Measurements from ENCODE around the gene KLK1. TPM values are rescaled to one million over a fixed set of nuclear protein-coding genes. Genes with fewer than 3 reads are reported as not detected.

KLK1 gene
- total and polyA plus RNA-seq, 2 of the 13 experiments (the other 11 are each of a cell fraction or from before 2014, with no cell fraction given), result not detected

GRCh38 chr19:50835785-50836542, 12.4 kb upstream of the KLK1 start (continued):
- 0 out of 2 replicates have a peak, but pooled peaks have one; percentile 27 for TF ChIP-seq SRY (CRISPR knock-in tag; IDR thresholded peaks at IDR 0.05)
- TF ChIP-seq ZNF7 (CRISPR knock-in tag; IDR thresholded peaks at IDR 0.05), result no peak
- TF ChIP-seq SYNCRIP (IDR thresholded peaks at IDR 0.05; ENCODE audit: insufficient read depth, low read depth, low read length), result no peak
- no peak for TF ChIP-seq TEAD3 (CRISPR knock-in tag; optimal IDR thresholded peaks at IDR 0.05; ENCODE audit: borderline replicate concordance)
- TF ChIP-seq ZNF282 (IDR thresholded peaks at IDR 0.05; ENCODE audit: partially characterized antibody), result no peak
- peak; percentile 43; the same call in 1 of the 2 replicates for TF ChIP-seq MYC (CRISPR knock-in tag; IDR thresholded peaks at IDR 0.05; ENCODE audit: borderline replicate concordance)
- no peak for TF ChIP-seq PITX1 (CRISPR knock-in tag; IDR thresholded peaks at IDR 0.05)
- TF ChIP-seq ZNF816 (CRISPR knock-in tag; IDR thresholded peaks at IDR 0.05; ENCODE audit: borderline replicate concordance), result no peak
- TF ChIP-seq GABPB1 (CRISPR knock-in tag; IDR thresholded peaks at IDR 0.05), result peak; percentile 60
- no peak for TF ChIP-seq STAT6 (CRISPR knock-in tag; IDR thresholded peaks at IDR 0.05; ENCODE audit: borderline replicate concordance)
- no peak for TF ChIP-seq ZNF432 (CRISPR knock-in tag; IDR thresholded peaks at IDR 0.05; ENCODE audit: borderline replicate concordance)
- no peak for TF ChIP-seq TGIF2 (CRISPR knock-in tag; IDR thresholded peaks at IDR 0.05)
- no peak for TF ChIP-seq ZNF839 (CRISPR knock-in tag; IDR thresholded peaks at IDR 0.05; ENCODE audit: borderline replicate concordance)
- TF ChIP-seq, protein P1, sequence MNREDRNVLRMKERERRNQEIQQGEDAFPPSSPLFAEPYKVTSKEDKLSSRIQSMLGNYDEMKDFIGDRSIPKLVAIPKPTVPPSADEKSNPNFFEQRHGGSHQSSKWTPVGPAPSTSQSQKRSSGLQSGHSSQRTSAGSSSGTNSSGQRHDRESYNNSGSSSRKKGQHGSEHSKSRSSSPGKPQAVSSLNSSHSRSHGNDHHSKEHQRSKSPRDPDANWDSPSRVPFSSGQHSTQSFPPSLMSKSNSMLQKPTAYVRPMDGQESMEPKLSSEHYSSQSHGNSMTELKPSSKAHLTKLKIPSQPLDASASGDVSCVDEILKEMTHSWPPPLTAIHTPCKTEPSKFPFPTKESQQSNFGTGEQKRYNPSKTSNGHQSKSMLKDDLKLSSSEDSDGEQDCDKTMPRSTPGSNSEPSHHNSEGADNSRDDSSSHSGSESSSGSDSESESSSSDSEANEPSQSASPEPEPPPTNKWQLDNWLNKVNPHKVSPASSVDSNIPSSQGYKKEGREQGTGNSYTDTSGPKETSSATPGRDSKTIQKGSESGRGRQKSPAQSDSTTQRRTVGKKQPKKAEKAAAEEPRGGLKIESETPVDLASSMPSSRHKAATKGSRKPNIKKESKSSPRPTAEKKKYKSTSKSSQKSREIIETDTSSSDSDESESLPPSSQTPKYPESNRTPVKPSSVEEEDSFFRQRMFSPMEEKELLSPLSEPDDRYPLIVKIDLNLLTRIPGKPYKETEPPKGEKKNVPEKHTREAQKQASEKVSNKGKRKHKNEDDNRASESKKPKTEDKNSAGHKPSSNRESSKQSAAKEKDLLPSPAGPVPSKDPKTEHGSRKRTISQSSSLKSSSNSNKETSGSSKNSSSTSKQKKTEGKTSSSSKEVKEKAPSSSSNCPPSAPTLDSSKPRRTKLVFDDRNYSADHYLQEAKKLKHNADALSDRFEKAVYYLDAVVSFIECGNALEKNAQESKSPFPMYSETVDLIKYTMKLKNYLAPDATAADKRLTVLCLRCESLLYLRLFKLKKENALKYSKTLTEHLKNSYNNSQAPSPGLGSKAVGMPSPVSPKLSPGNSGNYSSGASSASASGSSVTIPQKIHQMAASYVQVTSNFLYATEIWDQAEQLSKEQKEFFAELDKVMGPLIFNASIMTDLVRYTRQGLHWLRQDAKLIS (CRISPR knock-in tag; IDR thresholded peaks at IDR 0.05), result no peak
- TF ChIP-seq, protein P2, sequence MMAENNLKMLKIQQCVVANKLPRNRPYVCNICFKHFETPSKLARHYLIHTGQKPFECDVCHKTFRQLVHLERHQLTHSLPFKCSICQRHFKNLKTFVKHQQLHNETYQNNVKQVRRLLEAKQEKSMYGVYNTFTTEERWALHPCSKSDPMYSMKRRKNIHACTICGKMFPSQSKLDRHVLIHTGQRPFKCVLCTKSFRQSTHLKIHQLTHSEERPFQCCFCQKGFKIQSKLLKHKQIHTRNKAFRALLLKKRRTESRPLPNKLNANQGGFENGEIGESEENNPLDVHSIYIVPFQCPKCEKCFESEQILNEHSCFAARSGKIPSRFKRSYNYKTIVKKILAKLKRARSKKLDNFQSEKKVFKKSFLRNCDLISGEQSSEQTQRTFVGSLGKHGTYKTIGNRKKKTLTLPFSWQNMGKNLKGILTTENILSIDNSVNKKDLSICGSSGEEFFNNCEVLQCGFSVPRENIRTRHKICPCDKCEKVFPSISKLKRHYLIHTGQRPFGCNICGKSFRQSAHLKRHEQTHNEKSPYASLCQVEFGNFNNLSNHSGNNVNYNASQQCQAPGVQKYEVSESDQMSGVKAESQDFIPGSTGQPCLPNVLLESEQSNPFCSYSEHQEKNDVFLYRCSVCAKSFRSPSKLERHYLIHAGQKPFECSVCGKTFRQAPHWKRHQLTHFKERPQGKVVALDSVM (CRISPR knock-in tag; IDR thresholded peaks at IDR 0.05), result 0 out of 2 replicates have a peak, but pooled peaks have one; percentile 33
- no peak for TF ChIP-seq NR1H2 (CRISPR knock-in tag; IDR thresholded peaks at IDR 0.05; ENCODE audit: borderline replicate concordance, low read depth)
- no peak for TF ChIP-seq GATAD2A (CRISPR knock-in tag; IDR thresholded peaks at IDR 0.05)
- TF ChIP-seq ZNF263 (CRISPR knock-in tag; IDR thresholded peaks at IDR 0.05), result no peak
- TF ChIP-seq DPF2 (CRISPR knock-in tag; IDR thresholded peaks at IDR 0.05; ENCODE audit: borderline replicate concordance, low read depth), result no peak
- TF ChIP-seq ZSCAN21 (CRISPR knock-in tag; IDR thresholded peaks at IDR 0.05; ENCODE audit: borderline replicate concordance), result no peak
- TF ChIP-seq ZNF232 (CRISPR knock-in tag; IDR thresholded peaks at IDR 0.05; ENCODE audit: borderline replicate concordance), result no peak

Measured in HepG2 (cell line).